Psoas muscle (tissue), 8 donors: ENCODE data around the gene RICTOR. TPM values are rescaled to one million over a fixed set of nuclear protein-coding genes. Genes with fewer than 3 reads are reported as not detected.

Experiments
- ATAC-seq, 4 donors: fragments of 200-7000 bp; cut with Tn5 transposase; one replicate each; pipeline ENCODE4 v1.9.1; 2020; ENCODE audit warnings: moderate library complexity in 3 of 4, mild to moderate bottlenecking in 2 of 4
- DNase-seq, 2 donors: peaks; one replicate each; pipeline ENCODE4 v3.0.0-alpha.2; 2020
- H3K27ac ChIP-seq: fragments of 200-600 bp; one replicate; pipeline ENCODE4 v1.8.0; 2022
- H3K27me3 ChIP-seq, 3 donors: fragments of 200-600 bp in 1 of 3; one replicate each; pipeline versions ENCODE4 v1.6.1 to v1.8.0; 2013 to 2022; ENCODE audit warnings: low read length in 2 of 3, mild to moderate bottlenecking in 2 of 3, moderate library complexity in 1 of 3; ENCODE audit not compliant: insufficient read depth in 3 of 3
- H3K36me3 ChIP-seq, 2 donors: fragments of 200-600 bp in 1 of 2; one replicate each; pipeline versions ENCODE4 v1.6.1 to v1.8.0; 2013 to 2022; ENCODE audit warnings: low read depth in 1 of 2, mild to moderate bottlenecking in 1 of 2, moderate library complexity in 1 of 2; ENCODE audit not compliant: insufficient read depth in 1 of 2
- H3K4me1 ChIP-seq: fragments of 200-600 bp; one replicate; pipeline ENCODE4 v1.8.0; 2022
- H3K4me3 ChIP-seq: fragments of 200-600 bp; one replicate; pipeline ENCODE4 v1.8.0; 2022; ENCODE audit warnings: mild to moderate bottlenecking
- H3K9me3 ChIP-seq: fragments of 200-600 bp; one replicate; pipeline ENCODE4 v1.8.0; 2022
- WGBS, 3 donors: extraction: QIAGEN DNeasy Blood & Tissue Kit; methylation state at CpG; one replicate each; pipeline versions ENCODE4 v1.1.6 to v1.1.7; 2013; 5-methylcytosine and 5-hydroxymethylcytosine counted together
- intact Hi-C, 2 donors: fragments of 100-400 bp; cut with DNase I; formaldehyde crosslinking; loops; one replicate each; pipeline versions ENCODE4 v1.11.0 to v1.14.2; 2022
- polyA plus RNA-seq, 3 donors: library from polyadenylated mRNA; stranded (reverse); fragments of 200-250 nt; gene quantifications; one replicate each; pipeline ENCODE4 v1.2.3, GENCODE V29; 2013
- total RNA-seq, 4 donors: library from RNA; stranded (reverse); fragmentation: NEBNext Ultra II Directional in 2 of 4; extraction: Animal tissue kit (Norgen Biotek cat#: 25700) in 2 of 4; gene quantifications; one replicate each; pipeline versions ENCODE4 v1.2.1 to v1.2.4, GENCODE V29; 2021 to 2023
- TF ChIP-seq, protein P1 (sequence below): fragments of 200-600 bp; IDR thresholded peaks from one replicate; pipeline ENCODE4 v1.8.0; 2022; ENCODE audit warnings: antibody characterized with exemption
- donor health status: healthy with polysubstance abuse.
- donor health status: DM: no; HTN: no; CAD: no; lungs with moderate emphysema.
- donor health status: Bipolar disorder and iron deficiency.
- donor health status: healthy.
- donor health status: DM: yes; HTN: yes; CAD: no.
- donor health status: DM: no; HTN: no; CAD: no.
- donor health status: DM: no; HTN: no; CAD: no.
- donor health status: DM: yes; HTN: yes; CAD: no.

The RICTOR gene
- total and polyA plus RNA-seq, 7 donors: 2.7 to 46.7 (median 34.0) TPM

DNA sequence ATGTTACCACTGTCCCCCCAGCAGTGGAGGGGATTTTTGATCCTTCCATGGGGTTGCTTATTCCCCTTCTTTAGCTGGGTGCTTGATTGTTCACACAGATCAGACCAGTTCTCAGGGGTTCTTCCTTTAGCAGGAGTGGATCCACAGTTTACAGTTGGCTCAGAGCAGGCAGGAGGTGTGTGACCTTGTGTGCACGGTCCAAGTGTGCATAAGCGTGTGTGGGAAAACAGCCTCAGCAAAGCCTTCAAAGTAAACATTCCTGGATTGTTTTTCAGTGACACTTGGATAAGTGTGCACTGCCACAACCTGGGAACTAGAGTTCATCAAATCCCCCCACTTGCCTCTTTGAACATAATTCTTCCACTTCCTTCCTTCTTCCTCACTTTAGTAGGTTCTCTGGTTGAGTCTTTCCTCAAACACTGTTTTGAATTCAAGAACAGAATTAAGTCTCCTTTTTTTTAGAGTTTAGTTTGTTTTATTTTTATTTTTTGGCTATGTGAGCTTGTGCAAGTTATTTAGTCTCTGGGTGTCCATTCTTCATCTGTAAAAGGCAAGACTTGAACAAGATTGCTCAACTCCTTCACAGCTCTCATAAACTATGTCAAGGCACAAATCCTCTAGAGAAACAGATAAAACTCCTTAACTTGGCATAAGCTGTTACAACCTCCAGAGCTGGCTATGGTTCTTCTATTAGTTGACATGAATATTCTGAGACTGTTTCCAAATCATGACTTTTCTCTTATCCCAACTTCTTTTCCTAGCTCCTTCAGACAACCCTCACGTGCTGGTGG lies 150.3 kb downstream of the RICTOR start:
- 76 to 80% (median 78%) methylated on average over 3 of the region's 3 CpGs for WGBS, 3 donors
- Histone ChIP-seq H3K27ac (no peak overlapping the region), H3K4me1 (no peaks in the 10 kb centered on the region), H3K36me3 (peaks cover 14 to 44% of the 10 kb centered on the region in 2 donors), H3K4me3 (no peak overlapping the region), H3K9me3 (no peaks in the 10 kb centered on the region), H3K27me3 (no peaks in the 10 kb centered on the region)
- TF ChIP-seq, protein P1, sequence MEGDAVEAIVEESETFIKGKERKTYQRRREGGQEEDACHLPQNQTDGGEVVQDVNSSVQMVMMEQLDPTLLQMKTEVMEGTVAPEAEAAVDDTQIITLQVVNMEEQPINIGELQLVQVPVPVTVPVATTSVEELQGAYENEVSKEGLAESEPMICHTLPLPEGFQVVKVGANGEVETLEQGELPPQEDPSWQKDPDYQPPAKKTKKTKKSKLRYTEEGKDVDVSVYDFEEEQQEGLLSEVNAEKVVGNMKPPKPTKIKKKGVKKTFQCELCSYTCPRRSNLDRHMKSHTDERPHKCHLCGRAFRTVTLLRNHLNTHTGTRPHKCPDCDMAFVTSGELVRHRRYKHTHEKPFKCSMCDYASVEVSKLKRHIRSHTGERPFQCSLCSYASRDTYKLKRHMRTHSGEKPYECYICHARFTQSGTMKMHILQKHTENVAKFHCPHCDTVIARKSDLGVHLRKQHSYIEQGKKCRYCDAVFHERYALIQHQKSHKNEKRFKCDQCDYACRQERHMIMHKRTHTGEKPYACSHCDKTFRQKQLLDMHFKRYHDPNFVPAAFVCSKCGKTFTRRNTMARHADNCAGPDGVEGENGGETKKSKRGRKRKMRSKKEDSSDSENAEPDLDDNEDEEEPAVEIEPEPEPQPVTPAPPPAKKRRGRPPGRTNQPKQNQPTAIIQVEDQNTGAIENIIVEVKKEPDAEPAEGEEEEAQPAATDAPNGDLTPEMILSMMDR: no peak
- intact Hi-C loops: loop anchor here (5.0 to 10.0 kb wide), 3 partner anchors 89 to 499 kb away; no protein-coding TSS in a partner anchor
- no peak for DNase-seq
- peak in 2 of 4 donors; percentile 56 to 76 for ATAC-seq

DNA sequence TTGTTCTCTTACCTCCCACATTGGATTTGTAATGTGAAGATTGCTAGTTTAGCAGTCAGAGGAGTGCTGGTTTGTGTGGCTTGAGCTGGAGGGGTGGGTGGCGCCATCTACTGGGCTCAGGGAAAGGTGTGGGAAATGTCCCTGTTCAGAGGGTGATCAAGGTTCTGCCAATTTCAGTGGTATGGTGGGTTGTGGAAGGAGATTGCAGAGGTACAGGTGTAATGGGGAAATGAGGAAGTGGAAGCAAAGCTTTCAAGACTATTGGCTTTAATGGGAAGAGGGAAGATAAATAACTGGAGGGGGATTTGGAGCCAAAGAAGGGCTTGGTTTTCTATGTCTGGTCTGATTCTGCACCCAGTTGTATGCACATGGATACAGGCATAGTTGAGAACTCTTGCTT lies 152.0 kb downstream of the RICTOR start:
- TF ChIP-seq, protein P1: peak; percentile 68
- Histone ChIP-seq H3K36me3 (peaks cover 19 to 57% of the 10 kb centered on the region in 2 donors), H3K27ac (no peak overlapping the region), H3K4me3 (no peak overlapping the region), H3K9me3 (no peaks in the 10 kb centered on the region), H3K4me1 (no peaks in the 10 kb centered on the region), H3K27me3 (no peaks in the 10 kb centered on the region)
- 22 to 30% (median 27%) methylated on average over 1 of the region's 1 CpG for WGBS, 3 donors
- intact Hi-C loops: loop anchor here (5.0 to 10.0 kb wide), 3 partner anchors 87 to 497 kb away; no protein-coding TSS in a partner anchor
- DNase-seq (peak in 1 of 2 donors; percentile 39), ATAC-seq (peak; percentile 61 to 74 (median 71))

DNA sequence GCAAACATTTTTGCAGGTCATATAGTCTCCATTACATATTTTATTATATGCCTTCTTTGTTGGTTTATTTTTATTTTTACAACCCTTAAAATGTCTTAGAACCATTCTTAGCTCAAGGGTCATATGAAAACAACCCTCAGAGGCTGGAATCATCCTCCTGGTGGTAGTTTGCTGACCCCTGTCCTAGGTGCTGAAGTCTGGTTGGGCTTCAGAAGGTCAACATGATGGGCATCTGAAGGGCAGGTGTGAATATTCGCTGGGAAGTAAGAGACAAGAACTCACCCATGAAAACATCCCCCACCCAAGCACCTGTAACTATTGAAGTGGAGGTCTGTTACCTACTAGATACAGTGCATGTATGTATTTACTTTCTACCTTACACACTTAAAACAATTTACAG lies 153.0 kb downstream of the RICTOR start:
- ATAC-seq: no peak
- intact Hi-C loops: loop anchor here (5.0 to 10.0 kb wide), 3 partner anchors 86 to 496 kb away; no protein-coding TSS in a partner anchor
- Histone ChIP-seq H3K4me1 (no peaks in the 10 kb centered on the region), H3K36me3 (peaks cover 12 to 52% of the 10 kb centered on the region in 2 donors), H3K9me3 (no peaks in the 10 kb centered on the region), H3K4me3 (no peak overlapping the region), H3K27ac (no peak overlapping the region), H3K27me3 (no peaks in the 10 kb centered on the region)
- DNase-seq: no peak
- TF ChIP-seq, protein P1: no peak
- whole genome bisulfite sequencing, 3 donors: 65 to 72% (median 72%) methylated on average over 1 of the region's 1 CpG

DNA sequence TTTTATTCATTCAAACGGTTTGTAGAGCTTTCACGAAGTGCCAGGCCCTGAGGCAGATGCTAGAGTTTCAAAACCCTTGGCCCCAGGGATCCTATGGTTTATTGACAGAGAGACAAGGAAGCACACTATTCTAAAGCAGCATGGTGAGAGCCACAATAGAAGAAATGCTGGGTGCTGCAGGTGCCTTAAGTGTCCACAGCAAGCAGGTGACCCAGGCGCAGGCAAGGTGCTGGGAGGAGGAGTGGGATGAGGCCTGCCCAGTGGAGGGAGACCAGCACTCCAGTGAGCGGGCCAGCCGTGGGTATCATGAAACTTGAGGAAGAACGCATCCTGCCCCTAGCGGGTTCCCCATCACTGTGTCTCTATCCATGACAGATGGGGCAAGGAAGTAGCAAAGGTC lies 157.4 kb downstream of the RICTOR start:
- 77 to 88% (median 82%) methylated on average over 7 of the region's 7 CpGs for WGBS, 3 donors
- no peak overlapping the region for H3K4me3 ChIP-seq
- peaks cover 5 to 26% of the 10 kb centered on the region in 2 donors for H3K36me3 ChIP-seq
- no peaks in the 10 kb centered on the region for H3K27me3 ChIP-seq
- H3K9me3 ChIP-seq: no peaks in the 10 kb centered on the region
- H3K4me1 ChIP-seq: no peaks in the 10 kb centered on the region
- intact Hi-C loops: no loop called here
- no peak for ATAC-seq
- TF ChIP-seq, protein P1: no peak
- no peak overlapping the region for H3K27ac ChIP-seq
- no peak for DNase-seq
